SK-N-SH treated with all-trans-retinoic acid at 6 μM for 48 hours (cell line): ENCODE results near the gene OR10H2.

Source experiments
- ARNTL ChIP-seq: fragments of 450-650 bp; formaldehyde crosslinking; IDR thresholded peaks from 2 replicates; pipeline ENCODE4 v1.5.0; 2020; ENCODE audit warnings: low read depth, mild to moderate bottlenecking, moderate library complexity, borderline replicate concordance
- TCF4 ChIP-seq: fragments of 250-450 bp; sonication (Bioruptor Pico); IDR thresholded peaks from 2 replicates; pipeline ENCODE4 v1.8.0; 2021; ENCODE audit warnings: mild to moderate bottlenecking, moderate library complexity, borderline replicate concordance

DNA sequence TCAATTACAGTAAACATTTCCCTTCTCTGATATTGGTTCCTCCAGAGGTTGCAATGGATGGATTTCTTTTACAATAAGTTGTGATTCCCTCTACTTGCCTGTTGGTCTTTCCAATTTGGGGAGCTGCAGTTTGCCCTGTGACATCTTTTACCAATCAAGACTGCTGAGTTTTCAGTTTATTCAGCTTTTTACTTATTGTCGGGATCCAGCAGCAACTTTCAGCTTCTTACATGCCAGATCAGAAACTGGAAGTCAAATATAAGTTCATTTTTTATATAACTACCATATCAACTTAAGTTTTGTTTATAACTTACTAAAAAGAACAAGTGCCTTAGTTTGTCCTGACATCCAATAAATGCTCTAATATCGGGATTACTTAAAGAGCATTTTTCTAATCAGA, 20.4 kb downstream of the OR10H2 start:
- no peak for TF ChIP-seq ARNTL (CRISPR knock-in tag)
- no peak for TF ChIP-seq TCF4 (CRISPR knock-in tag)
